GM21515 (cell line): ENCODE data around the gene EFCAB6.

ENCODE experiments used
- ATAC-seq: cut with Tn5 transposase; IDR thresholded peaks from one replicate; pipeline ENCODE4 v1.9.1; 2021; ENCODE audit not compliant: unreplicated experiment

The EFCAB6 gene

GRCh38 chr22:43592476-43592875, 219.6 kb downstream of the EFCAB6 start:
- ATAC-seq, result no peak

DNA sequence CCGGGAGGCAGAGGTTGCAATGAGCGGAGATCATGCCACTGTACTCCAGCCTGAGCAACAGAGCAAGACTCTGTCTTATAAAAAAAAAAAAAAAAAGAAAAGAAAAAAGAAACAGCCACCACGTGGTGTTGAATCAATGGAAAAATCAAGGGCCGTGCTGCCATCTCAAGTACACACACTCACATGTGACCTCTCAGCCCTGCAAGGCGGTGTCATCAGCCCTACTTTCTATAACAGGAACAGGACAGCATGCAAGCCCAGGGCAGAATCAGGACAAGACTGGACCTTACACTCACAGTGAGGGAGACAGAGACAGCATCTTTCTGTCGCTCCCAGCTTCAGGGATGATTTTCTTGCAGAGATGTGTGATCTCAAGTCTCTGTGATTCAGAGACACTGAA, 220.7 kb downstream of the EFCAB6 start:
- ATAC-seq, result no peak

DNA sequence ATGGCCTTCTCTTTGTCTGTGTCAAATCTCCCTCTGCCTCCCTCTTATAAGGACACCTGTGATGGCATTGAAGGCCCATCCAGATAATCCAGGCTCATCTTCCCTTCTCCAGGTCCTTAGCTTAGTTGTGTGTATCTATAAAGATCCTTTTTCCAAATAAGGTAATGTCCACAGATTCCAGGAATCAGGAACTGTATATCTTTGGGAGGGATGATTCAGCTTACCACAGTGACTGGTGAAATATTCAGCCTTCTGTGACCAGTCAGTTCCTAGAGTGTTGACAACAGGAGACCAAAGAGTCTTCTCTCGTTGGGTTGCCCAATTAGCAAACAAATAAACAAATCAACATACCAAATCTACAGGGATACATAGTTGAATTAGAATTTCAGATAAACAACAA, 224.5 kb downstream of the EFCAB6 start:
- ATAC-seq, result no peak

DNA sequence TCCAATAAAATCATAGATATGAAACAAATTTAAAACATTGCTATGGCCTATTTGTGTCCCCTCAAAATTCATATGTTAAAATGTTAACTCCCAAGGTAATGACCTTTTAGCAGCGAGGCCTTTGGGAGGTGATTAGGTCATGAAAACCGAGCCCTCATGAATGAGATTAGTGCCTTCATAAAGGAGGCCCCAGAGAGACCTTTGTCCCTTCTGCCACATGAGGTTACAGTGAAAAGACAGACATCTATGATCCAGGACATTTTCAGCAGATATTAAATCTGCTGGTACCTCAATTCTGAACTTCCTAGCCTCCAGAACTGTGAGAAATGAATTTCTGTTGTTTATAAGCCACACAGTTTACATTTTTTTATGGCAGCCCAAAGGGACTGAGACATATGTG, 228.6 kb downstream of the EFCAB6 start:
- no peak for ATAC-seq

DNA sequence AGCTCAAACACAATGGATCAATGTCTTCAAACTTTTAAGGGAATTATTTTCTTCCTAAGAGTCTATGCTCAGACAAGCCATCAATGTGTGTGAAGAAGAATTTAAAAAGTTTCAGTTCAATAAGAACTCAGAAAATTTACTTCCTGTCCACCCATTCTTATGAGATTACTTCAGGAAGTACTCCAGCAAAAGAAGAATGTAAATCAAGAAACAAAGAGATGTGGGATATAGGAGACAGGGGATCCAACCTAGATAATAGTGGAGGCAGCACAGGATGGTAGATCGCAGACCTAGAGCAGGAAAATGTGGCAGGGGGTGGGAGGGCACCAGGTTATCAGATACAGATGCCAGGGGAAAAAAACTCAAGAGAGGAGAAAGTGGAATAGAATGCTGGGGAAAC, 229.7 kb downstream of the EFCAB6 start:
- no peak for ATAC-seq

- ATAC-seq, result no peak
Measured at GRCh38 chr22:43580271-43580750, 231.8 kb downstream of the EFCAB6 start.

DNA sequence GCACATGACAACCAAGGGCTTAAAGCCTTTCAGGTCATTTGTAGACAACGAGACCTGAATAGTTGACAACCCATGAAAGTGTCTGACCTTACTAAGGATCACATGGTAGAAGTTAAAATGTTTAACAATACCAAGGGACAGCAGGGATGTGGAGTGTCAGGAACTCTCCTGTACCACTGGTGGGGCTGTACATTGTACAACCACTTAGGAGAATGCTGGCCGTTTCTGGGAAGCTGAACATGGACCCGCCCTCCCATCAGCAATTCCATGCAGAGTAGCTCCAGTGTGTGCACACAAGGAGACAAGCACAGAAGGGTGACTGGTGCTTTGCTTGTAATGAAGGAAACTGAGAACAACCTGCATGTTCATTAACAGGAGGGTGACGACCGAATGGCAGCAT, 237.4 kb downstream of the EFCAB6 start:
- ATAC-seq, result no peak

GRCh38 chr22:43572710-43573109, 239.4 kb downstream of the EFCAB6 start:
- no peak for ATAC-seq

DNA sequence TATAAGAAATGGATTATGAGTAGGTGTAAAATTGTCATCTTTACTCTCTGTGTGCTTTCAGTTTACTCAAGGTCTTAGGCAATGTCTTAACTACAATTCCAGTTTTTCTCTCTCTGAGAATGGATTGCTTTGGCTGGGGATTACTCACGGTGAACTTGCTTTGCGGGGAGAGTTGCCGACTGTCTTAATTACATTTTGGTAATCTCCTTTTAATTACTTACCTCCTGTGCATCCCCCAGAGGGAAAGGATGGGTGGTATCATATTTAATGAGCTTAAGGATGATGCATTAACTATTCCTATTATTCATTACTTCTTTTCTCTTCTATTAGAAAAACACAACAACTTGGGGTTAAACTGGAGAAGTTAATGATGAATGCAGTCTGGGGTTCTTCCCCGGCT, 240.9 kb downstream of the EFCAB6 start:
- ATAC-seq, result no peak

GRCh38 chr22:43570531-43571165, 241.5 kb downstream of the EFCAB6 start:
- ATAC-seq, result no peak

DNA sequence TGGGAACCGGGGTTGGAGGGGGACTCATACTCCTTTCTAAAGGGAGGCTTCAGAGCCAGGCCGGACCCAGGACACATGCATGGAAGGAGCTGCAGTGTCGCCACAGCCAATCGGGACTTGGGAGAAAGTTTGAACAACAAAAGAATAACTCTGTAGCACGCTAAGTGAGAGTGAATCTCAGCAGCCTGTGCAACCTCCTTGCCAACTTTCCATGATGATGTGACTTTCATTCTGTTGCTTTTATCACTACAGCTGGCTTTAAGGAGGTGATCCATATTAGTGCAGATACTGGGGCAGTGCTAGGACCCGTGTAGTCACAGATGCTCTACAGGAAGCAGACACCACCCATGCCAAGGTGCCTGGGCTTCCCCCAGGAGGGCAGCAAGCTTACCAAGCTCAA, 243.0 kb downstream of the EFCAB6 start:
- ATAC-seq, result no peak

DNA sequence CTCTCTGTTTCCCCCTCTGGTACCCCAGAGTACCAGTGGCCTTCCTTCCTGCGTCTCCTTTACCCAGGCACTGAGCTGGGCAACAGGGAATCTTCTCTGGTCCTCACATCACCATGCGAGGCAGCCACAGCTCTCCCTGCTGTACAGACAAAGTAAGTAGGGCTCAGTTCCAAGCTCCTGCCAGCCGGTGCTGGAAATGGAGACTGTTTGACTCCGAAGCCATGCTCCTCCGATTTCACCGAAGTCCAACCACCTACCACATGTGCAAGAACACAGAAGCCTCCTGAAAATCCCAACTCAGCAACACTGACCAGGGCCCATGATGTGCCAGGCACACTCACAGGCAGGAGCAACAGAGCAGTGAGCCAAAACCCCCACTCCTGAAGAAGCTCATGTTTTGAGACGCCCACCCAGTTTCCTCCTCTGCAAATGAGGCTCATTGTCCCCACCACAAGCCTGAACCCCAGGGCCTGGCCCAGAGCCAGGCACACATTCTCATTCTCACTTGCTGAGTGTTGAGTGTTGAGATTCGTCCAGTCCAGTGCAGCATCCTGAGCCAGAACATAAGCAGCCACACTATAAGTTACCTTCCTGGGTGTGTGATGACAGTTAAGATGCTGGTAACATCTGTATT, 244.3 kb downstream of the EFCAB6 start:
- no peak for ATAC-seq

GRCh38 chr22:43566561-43567332, 245.4 kb downstream of the EFCAB6 start:
- ATAC-seq, result no peak

- no peak for ATAC-seq
Measured at GRCh38 chr22:43566021-43566420, 246.1 kb downstream of the EFCAB6 start.

GRCh38 chr22:43564859-43565258, 247.2 kb downstream of the EFCAB6 start:
- no peak for ATAC-seq

DNA sequence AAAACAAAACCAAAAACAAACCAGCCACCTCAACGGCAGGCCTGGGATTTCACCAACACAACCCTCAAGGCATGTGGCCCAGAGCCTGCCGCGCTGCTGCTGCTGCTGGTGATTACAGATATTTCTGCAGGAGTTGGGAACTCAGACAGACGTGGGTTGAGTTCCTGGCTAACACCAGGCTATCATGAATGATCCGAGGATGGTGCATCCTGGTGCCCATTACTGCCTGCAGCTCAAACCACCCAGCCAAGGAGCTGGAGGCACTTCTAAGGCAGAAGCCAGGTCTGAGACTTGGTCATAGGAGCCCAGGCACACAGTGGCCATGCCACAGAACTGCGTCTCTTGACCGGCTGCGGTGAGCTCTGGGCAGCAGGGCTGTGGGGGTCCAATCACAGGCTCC, 248.5 kb downstream of the EFCAB6 start:
- ATAC-seq, result no peak

- no peak for ATAC-seq
Measured at GRCh38 chr22:43562843-43563242, 249.3 kb downstream of the EFCAB6 start.

- ATAC-seq, result no peak
Measured at GRCh38 chr22:43561415-43562178, 250.5 kb downstream of the EFCAB6 start.

DNA sequence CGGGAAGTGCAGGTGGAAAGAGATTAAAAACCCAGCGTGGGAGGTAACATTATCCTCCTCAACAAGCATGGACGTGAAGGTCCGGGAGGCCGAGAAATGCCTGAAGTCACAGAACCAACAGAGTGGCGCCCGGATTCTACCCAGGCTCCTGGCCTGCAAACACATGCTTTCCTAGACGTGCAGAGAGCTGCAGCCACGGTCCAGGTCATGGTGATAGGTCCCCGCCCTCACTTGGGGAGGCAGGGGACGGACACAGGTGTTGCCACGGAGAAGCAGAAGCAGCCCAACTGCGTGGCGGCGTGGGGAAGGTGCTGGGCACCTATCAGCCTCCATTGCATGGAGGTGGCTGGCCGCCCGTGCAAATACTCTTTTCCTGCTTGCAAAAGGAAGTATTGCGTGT, 251.5 kb downstream of the EFCAB6 start:
- ATAC-seq, result no peak

- no peak for ATAC-seq
Measured at GRCh38 chr22:43555561-43556515, 256.3 kb downstream of the EFCAB6 start.
